Ishikawa (cell line): Measurements from ENCODE around the gene EIF2S2.

ENCODE experiments used
- CEBPB ChIP-seq: IDR thresholded peaks from 2 replicates; pipeline ENCODE4 v1.6.1; 2012
- EGR1 ChIP-seq: IDR thresholded peaks from 2 replicates; pipeline ENCODE4 v1.6.1; 2012
- EP300 ChIP-seq: IDR thresholded peaks from 2 replicates; pipeline ENCODE4 v1.6.1; 2012; ENCODE audit warnings: borderline replicate concordance
- MAX ChIP-seq: IDR thresholded peaks from 2 replicates; pipeline ENCODE4 v1.6.1; 2012
- RAD21 ChIP-seq: IDR thresholded peaks from 2 replicates; pipeline ENCODE4 v1.6.1; 2012; ENCODE audit warnings: low read depth
- TAF1 ChIP-seq: IDR thresholded peaks from 2 replicates; pipeline ENCODE4 v1.6.1; 2012; ENCODE audit warnings: low read depth, mild to moderate bottlenecking
- YY1 ChIP-seq: IDR thresholded peaks from 2 replicates; pipeline ENCODE4 v1.6.1; 2012; ENCODE audit warnings: low read depth
- ZBTB7A ChIP-seq: IDR thresholded peaks from 2 replicates; pipeline ENCODE4 v1.6.1; 2012; ENCODE audit warnings: low read depth
- TF ChIP-seq, protein P1 (sequence below): IDR thresholded peaks from 2 replicates; pipeline ENCODE4 v1.6.1; 2012; ENCODE audit warnings: low read depth, mild to moderate bottlenecking

DNA sequence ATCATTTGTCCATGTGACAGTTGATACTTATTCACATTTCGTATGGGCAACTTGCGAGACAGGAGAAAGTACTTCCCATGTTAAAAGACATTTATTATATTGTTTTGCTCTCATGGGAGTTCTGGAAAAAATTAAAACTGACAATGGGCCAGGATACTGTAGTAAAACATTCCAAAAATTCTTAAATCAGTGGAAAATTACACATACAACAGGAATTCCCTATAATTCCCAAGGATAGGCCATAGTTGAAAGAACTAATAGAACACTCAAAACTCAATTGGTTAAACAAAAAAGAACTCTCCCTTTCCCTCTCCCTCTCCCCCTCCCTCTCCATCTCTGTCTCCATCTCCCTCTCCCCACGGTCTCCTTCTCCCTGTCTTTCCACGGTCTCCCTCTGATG lies 19.4 kb upstream of the EIF2S2 start:
- TF ChIP-seq, protein P1, sequence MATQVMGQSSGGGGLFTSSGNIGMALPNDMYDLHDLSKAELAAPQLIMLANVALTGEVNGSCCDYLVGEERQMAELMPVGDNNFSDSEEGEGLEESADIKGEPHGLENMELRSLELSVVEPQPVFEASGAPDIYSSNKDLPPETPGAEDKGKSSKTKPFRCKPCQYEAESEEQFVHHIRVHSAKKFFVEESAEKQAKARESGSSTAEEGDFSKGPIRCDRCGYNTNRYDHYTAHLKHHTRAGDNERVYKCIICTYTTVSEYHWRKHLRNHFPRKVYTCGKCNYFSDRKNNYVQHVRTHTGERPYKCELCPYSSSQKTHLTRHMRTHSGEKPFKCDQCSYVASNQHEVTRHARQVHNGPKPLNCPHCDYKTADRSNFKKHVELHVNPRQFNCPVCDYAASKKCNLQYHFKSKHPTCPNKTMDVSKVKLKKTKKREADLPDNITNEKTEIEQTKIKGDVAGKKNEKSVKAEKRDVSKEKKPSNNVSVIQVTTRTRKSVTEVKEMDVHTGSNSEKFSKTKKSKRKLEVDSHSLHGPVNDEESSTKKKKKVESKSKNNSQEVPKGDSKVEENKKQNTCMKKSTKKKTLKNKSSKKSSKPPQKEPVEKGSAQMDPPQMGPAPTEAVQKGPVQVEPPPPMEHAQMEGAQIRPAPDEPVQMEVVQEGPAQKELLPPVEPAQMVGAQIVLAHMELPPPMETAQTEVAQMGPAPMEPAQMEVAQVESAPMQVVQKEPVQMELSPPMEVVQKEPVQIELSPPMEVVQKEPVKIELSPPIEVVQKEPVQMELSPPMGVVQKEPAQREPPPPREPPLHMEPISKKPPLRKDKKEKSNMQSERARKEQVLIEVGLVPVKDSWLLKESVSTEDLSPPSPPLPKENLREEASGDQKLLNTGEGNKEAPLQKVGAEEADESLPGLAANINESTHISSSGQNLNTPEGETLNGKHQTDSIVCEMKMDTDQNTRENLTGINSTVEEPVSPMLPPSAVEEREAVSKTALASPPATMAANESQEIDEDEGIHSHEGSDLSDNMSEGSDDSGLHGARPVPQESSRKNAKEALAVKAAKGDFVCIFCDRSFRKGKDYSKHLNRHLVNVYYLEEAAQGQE = no peak
- TF ChIP-seq EP300 (no peak), CEBPB (no peak), ZBTB7A (no peak), TAF1 (no peak), MAX (no peak), EGR1 (no peak), RAD21 (no peak), YY1 (no peak)
